ENCODE data around the gene DYSF.

DYSF gene

DNA sequence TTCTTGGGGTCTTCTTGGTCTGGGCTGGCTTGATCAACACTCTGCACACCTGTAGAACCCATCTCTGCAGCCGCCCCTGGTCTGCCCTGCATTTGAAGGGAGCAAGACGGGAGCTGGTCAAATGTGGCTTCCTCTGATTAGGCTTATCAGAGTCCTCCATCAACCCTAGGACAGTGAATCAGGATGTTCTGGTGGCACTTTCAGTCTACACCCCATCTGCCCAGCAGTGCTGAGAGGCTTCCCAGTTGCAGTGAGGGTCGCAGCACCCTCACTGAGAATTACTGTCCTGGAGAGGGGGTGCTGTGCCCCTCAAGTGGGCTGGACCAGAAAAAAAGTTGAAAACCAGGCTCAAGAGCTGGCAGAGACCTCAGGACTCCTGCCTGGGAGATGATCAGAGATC, 152.9 kb downstream of the DYSF start:
- no peak overlapping the region for H3K4me3 ChIP-seq (replicated peaks; ENCODE audit: low read depth, low read length)
- TF ChIP-seq CTCF (IDR thresholded peaks at IDR 0.05; ENCODE audit: low read length, missing control alignments): no peak
- no peak for DNase-seq (ENCODE audit: low read depth)

GRCh38 chr2:71607151-71607889, 154.0 kb downstream of the DYSF start:
- no peak for TF ChIP-seq CTCF (IDR thresholded peaks at IDR 0.05; ENCODE audit: low read length, missing control alignments)
- DNase-seq (ENCODE audit: low read depth): no peak
- no peak overlapping the region for H3K4me3 ChIP-seq (replicated peaks; ENCODE audit: low read depth, low read length)

DNA sequence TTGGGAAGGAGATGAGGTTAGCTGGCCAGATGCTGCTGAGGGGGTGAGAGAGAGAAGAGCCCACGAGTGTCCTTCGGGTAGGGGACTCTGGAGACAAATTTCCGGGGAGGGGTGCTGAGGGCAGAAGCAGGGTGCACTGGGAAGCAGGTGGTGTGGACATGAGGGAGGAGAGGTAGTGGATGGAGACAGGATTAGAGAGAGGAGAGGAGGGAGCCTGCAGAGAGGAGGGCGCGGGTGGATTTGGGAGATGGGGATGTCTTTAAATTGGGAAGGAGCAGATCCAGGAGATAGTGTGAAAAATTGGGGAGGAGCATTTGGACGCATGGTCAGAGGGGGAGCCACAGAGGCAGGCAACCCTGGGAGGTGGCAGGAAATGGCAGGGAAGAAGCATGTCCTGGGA, 154.7 kb downstream of the DYSF start:
- no peak for TF ChIP-seq CTCF (IDR thresholded peaks at IDR 0.05; ENCODE audit: low read length, missing control alignments)
- no peak for DNase-seq (ENCODE audit: low read depth)
- no peak overlapping the region for H3K4me3 ChIP-seq (replicated peaks; ENCODE audit: low read depth, low read length)

GRCh38 chr2:71608441-71608840, 155.1 kb downstream of the DYSF start:
- no peak overlapping the region for H3K4me3 ChIP-seq (replicated peaks; ENCODE audit: low read depth, low read length)
- DNase-seq (ENCODE audit: low read depth): no peak
- TF ChIP-seq CTCF (IDR thresholded peaks at IDR 0.05; ENCODE audit: low read length, missing control alignments): no peak

- no peak for DNase-seq (ENCODE audit: low read depth)
- no peak for TF ChIP-seq CTCF (IDR thresholded peaks at IDR 0.05; ENCODE audit: low read length, missing control alignments)
- H3K4me3 ChIP-seq (replicated peaks; ENCODE audit: low read depth, low read length): no peak overlapping the region
Measured at GRCh38 chr2:71609029-71609428, 155.7 kb downstream of the DYSF start.

DNA sequence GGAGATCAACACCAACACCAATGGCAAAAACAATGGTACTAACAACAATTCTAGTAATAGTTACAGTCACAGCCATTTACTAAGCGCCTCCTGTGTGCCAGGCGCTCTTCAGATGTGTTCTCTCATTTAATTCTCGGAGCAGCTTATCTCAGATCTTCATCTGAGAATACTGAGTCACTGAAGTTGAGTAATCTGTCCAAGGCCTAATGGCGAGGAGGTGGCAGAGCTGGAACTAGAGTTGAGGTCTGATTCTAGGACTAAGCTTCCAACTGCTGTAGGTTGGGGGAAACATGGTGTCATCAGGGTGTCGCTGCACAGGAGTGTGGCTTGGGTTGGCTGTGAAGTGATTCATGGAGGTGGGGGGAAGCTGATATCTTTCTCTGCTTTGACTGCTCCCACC, 156.1 kb downstream of the DYSF start:
- TF ChIP-seq CTCF (IDR thresholded peaks at IDR 0.05; ENCODE audit: low read length, missing control alignments): no peak
- no peak overlapping the region for H3K4me3 ChIP-seq (replicated peaks; ENCODE audit: low read depth, low read length)
- DNase-seq (ENCODE audit: low read depth): peak; percentile 20

DNA sequence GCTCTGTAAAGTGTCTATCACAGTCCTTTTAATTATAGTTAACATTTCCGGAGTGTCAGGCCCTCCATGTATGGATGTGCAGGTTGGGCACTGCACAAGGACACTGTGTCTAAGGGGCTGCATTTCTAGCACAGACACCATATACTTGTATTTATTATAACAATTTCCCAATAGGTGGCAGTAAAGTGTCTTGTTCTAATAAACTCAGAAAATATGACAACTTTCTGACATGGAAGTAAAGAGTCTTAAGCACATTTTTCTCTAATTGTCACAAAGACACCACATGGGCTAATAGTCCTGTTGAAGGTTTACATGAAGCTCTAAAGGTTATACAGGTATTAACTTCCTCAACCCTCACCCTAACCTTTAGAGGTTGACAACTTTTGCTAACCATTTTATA, 156.6 kb downstream of the DYSF start:
- DNase-seq (ENCODE audit: low read depth): peak; percentile 63
- peak; percentile 29 for TF ChIP-seq CTCF (IDR thresholded peaks at IDR 0.05; ENCODE audit: low read length, missing control alignments)
- no peak overlapping the region for H3K4me3 ChIP-seq (replicated peaks; ENCODE audit: low read depth, low read length)
